Activated T-helper 17 cell treated with anti-CD3 and anti-CD28 coated beads, Interleukin-2, amount 50 U/mL, for 72 hours (primary cell): ENCODE measurements around the gene PHAX. TPM values are rescaled to one million over a fixed set of nuclear protein-coding genes. Genes with fewer than 3 reads are reported as not detected.
"Not testable (repeated sequence)": the region's sequence is repeated elsewhere in the genome, so short reads cannot be mapped to it uniquely, and the experiment has no call there.

Experiments used
- ATAC-seq: fragments of 150-1000 bp; cut with Tn5 transposase; replicated peaks from 2 replicates; pipeline ENCODE4 v1.10.0; 2021; ENCODE audit warnings: mild to moderate bottlenecking, moderate library complexity
- H3K27ac Mint-ChIP-seq: one replicate; pipeline ENCODE4 v1.8.0; 2022; ENCODE audit warnings: mixed read lengths
- H3K27me3 Mint-ChIP-seq: one replicate; pipeline ENCODE4 v1.8.0; 2022; ENCODE audit warnings: mixed read lengths
- H3K36me3 Mint-ChIP-seq: one replicate; pipeline ENCODE4 v1.8.0; 2022; ENCODE audit warnings: low read depth, mild to moderate bottlenecking, mixed read lengths
- H3K4me1 Mint-ChIP-seq: one replicate; pipeline ENCODE4 v1.8.0; 2022; ENCODE audit warnings: mixed read lengths
- H3K4me3 Mint-ChIP-seq: one replicate; pipeline ENCODE4 v1.8.0; 2022; ENCODE audit warnings: mild to moderate bottlenecking, mixed read lengths
- H3K9me3 Mint-ChIP-seq: one replicate; pipeline ENCODE4 v1.8.0; 2022; ENCODE audit warnings: mixed read lengths
- total RNA-seq, 2 donors: library from RNA; stranded (reverse); gene quantifications; one replicate each; pipeline ENCODE4 v1.2.3, GENCODE V29; 2022

PHAX gene
- total RNA-seq, 2 donors from 2014 or later: 30.5 to 38.6 TPM

DNA sequence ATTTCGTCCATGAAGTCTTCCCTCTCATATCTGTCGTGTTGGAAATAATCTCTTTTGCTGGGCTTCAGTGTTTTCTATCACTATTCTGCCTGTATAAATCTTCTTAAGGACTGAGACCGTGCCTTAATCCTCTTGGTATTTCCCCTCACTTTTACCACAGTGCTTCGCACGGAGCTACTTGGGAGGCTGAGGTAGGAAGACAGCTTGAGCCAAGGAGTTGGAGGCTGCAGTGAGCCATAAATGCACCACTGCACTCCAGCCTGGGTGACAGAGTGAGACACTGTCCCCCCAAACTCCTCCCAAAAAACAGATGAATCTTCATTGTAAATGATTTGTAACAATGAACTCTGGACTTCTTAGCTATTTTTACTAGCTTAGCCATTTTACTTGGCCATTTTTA lies 57.8 kb downstream of the PHAX start:
- ATAC-seq: no peak
- H3K27me3 Mint-ChIP-seq: no peaks in the 10 kb centered on the region
- H3K4me1 Mint-ChIP-seq: peaks cover 6% of the 10 kb centered on the region
- H3K36me3 Mint-ChIP-seq: no peaks in the 10 kb centered on the region
- H3K9me3 Mint-ChIP-seq: no peaks in the 10 kb centered on the region
- H3K27ac Mint-ChIP-seq: no peak overlapping the region
- H3K4me3 Mint-ChIP-seq: no peak overlapping the region

- peak; percentile 81 for ATAC-seq
- Mint-ChIP-seq H3K36me3 (no peaks in the 10 kb centered on the region), H3K9me3 (no peaks in the 10 kb centered on the region), H3K4me1 (peaks cover 6% of the 10 kb centered on the region), H3K4me3 (no peak overlapping the region), H3K27ac (peak overlapping the region; percentile 28), H3K27me3 (no peaks in the 10 kb centered on the region)
These were observed 59.2 kb downstream of the PHAX start for GRCh38 chr5:126659805-126660482.

DNA sequence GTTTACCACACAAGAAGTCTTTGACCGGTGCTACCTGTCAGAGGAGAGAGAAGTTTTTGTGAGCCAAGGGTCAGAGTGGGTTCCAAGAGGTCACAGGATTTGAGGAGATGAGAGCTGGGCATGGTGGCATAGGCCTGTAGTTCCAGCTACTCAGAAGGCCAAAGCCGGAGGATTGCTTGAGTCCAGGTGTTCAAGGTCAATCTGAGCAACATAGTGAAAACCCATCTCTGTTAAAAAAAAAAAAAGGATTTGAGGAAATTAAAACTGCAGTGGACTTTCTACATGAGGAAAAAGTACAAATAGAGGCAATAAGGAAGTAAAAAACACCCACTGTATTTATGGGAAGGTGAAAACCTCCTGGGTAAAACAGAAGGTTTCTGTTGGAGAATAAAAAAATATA lies 63.8 kb downstream of the PHAX start:
- H3K27me3 Mint-ChIP-seq: no peaks in the 10 kb centered on the region
- no peak overlapping the region for H3K27ac Mint-ChIP-seq
- H3K4me3 Mint-ChIP-seq: no peak overlapping the region
- no peaks in the 10 kb centered on the region for H3K9me3 Mint-ChIP-seq
- peaks cover 6% of the 10 kb centered on the region for H3K4me1 Mint-ChIP-seq
- H3K36me3 Mint-ChIP-seq: no peaks in the 10 kb centered on the region
- no peak for ATAC-seq

DNA sequence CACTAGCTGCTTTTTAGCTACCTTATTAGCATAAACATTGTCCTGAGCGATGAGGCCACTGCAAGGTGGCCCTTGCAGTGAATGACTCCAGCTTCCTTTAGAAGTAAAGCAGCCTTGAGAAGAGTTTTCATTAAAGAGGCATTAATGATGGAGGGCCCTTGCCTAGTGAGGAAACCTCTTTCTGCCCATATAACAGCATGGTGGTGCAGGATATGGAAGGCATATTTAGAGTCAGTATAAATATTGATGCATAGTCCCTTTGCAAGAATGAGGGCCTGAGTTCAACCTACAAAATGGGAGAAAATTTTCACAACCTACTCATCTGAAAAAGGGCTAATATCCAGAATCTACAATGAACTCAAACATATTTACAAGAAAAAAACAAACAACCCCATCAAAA lies 69.4 kb downstream of the PHAX start:
- H3K36me3 Mint-ChIP-seq, H3K27me3 Mint-ChIP-seq, H3K4me3 Mint-ChIP-seq, ATAC-seq, H3K9me3 Mint-ChIP-seq, H3K4me1 Mint-ChIP-seq, H3K27ac Mint-ChIP-seq: not testable (repeated sequence)

- not testable (repeated sequence) for H3K4me3 Mint-ChIP-seq, ATAC-seq, H3K9me3 Mint-ChIP-seq, H3K27ac Mint-ChIP-seq, H3K4me1 Mint-ChIP-seq, H3K27me3 Mint-ChIP-seq, H3K36me3 Mint-ChIP-seq
These were observed 70.9 kb downstream of the PHAX start for GRCh38 chr5:126671681-126672080.

GRCh38 chr5:126673477-126673876 lies 72.7 kb downstream of the PHAX start:
- no peak overlapping the region for H3K4me3 Mint-ChIP-seq
- no peak overlapping the region for H3K27ac Mint-ChIP-seq
- H3K9me3 Mint-ChIP-seq: no peaks in the 10 kb centered on the region
- H3K36me3 Mint-ChIP-seq: no peaks in the 10 kb centered on the region
- H3K4me1 Mint-ChIP-seq: peaks cover 5% of the 10 kb centered on the region
- ATAC-seq: no peak
- H3K27me3 Mint-ChIP-seq: no peaks in the 10 kb centered on the region

- peaks cover 5% of the 10 kb centered on the region for H3K4me1 Mint-ChIP-seq
These were observed 73.4 kb downstream of the PHAX start for GRCh38 chr5:126674145-126674544.

GRCh38 chr5:126675338-126675737 lies 74.6 kb downstream of the PHAX start:
- Mint-ChIP-seq H3K27me3 (no peaks in the 10 kb centered on the region), H3K36me3 (no peaks in the 10 kb centered on the region), H3K4me3 (no peak overlapping the region), H3K27ac (no peak overlapping the region), H3K9me3 (no peaks in the 10 kb centered on the region), H3K4me1 (peaks cover 5% of the 10 kb centered on the region)
- no peak for ATAC-seq

More at GRCh38 chr5:126674145-126674544, 73.4 kb downstream of the PHAX start:
- Mint-ChIP-seq H3K27ac (no peak overlapping the region), H3K27me3 (no peaks in the 10 kb centered on the region), H3K9me3 (no peaks in the 10 kb centered on the region), H3K36me3 (no peaks in the 10 kb centered on the region), H3K4me3 (no peak overlapping the region)
- ATAC-seq: no peak

DNA sequence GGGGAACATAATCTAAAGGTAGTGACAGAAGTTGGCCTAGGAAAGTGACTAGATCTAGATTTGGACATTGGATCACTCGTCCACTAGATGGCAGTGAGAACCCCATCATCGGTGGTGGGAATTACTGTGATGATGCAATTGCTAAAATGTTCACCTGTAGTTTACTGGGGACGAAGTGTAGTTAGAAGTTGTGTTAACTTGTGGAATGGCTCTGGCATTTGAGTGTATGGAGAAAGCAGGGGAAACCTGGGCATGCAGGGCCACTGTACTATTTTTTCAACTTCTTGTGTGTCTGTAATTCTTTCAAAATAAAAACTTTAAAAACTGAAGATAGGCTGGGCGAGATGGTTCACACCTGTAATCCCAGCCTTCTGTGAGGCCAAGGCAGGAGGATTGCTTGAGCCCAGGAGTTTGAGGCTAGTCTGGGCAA lies 75.5 kb downstream of the PHAX start:
- no peak overlapping the region for H3K27ac Mint-ChIP-seq
- H3K4me1 Mint-ChIP-seq: peaks cover 5% of the 10 kb centered on the region
- peak; percentile 87 for ATAC-seq
- no peaks in the 10 kb centered on the region for H3K27me3 Mint-ChIP-seq
- no peaks in the 10 kb centered on the region for H3K9me3 Mint-ChIP-seq
- no peak overlapping the region for H3K4me3 Mint-ChIP-seq
- no peaks in the 10 kb centered on the region for H3K36me3 Mint-ChIP-seq

Other genes with a start within 250 kb of the PHAX start
- gene GRAMD2B, start 177.5 kb upstream of the PHAX start, total RNA-seq: 10 to 100 TPM in 1 of 2 donors, 1 to 10 TPM in 1; 8.0 to 11.8 TPM
- 1 to 10 TPM; 2.4 to 3.3 TPM for gene ALDH7A1, start 5.7 kb upstream of the PHAX start, total RNA-seq
- gene LMNB1, start 176.2 kb downstream of the PHAX start, total RNA-seq: 100 to 1,000 TPM; 105 to 208 TPM